Thymus (tissue), 11 donors: ENCODE measurements around the gene LOC128125822.

ENCODE experiments used
- DNase-seq, 9 donors: peaks; one replicate each; pipeline ENCODE4 v3.0.0-alpha.2; 2013; ENCODE audit warnings: low spot score in 9 of 9, low read depth in 6 of 9, missing footprints in 1 of 9
- H3K27ac ChIP-seq, 2 donors: one replicate each; pipeline ENCODE4 v1.5.1; 2013; ENCODE audit warnings: control low read depth in 1 of 2, low read depth in 1 of 2, low read length in 1 of 2, mild to moderate bottlenecking in 1 of 2, moderate library complexity in 1 of 2
- H3K27me3 ChIP-seq, 2 donors: one replicate each; pipeline ENCODE4 v1.5.1; 2013; ENCODE audit warnings: low read length in 1 of 2; ENCODE audit not compliant: control insufficient read depth in 2 of 2, insufficient read depth in 1 of 2
- H3K36me3 ChIP-seq, 2 donors: one replicate each; pipeline ENCODE4 v1.5.1; 2013; ENCODE audit warnings: low read length in 1 of 2, mild to moderate bottlenecking in 1 of 2, moderate library complexity in 1 of 2; ENCODE audit not compliant: control insufficient read depth in 2 of 2, insufficient read depth in 2 of 2
- H3K4me1 ChIP-seq, 2 donors: one replicate each; pipeline ENCODE4 v1.5.1; 2013; ENCODE audit warnings: low read length in 2 of 2; ENCODE audit not compliant: control insufficient read depth in 2 of 2, insufficient read depth in 2 of 2
- H3K4me3 ChIP-seq, 2 donors: one replicate each; pipeline ENCODE4 v1.5.1; 2013; ENCODE audit warnings: low read length in 2 of 2, control low read depth in 1 of 2, mild to moderate bottlenecking in 1 of 2
- H3K9me3 ChIP-seq, 2 donors: one replicate each; pipeline ENCODE4 v1.5.1; 2013; ENCODE audit warnings: low read length in 1 of 2, mild to moderate bottlenecking in 1 of 2; ENCODE audit not compliant: control insufficient read depth in 2 of 2, insufficient read depth in 1 of 2
- WGBS: extraction: QIAGEN DNeasy Blood & Tissue Kit; methylation state at CpG from one replicate; pipeline ENCODE4 v1.1.7; 2013; 5-methylcytosine and 5-hydroxymethylcytosine counted together
- donor health status: healthy.

LOC128125822 gene

DNA sequence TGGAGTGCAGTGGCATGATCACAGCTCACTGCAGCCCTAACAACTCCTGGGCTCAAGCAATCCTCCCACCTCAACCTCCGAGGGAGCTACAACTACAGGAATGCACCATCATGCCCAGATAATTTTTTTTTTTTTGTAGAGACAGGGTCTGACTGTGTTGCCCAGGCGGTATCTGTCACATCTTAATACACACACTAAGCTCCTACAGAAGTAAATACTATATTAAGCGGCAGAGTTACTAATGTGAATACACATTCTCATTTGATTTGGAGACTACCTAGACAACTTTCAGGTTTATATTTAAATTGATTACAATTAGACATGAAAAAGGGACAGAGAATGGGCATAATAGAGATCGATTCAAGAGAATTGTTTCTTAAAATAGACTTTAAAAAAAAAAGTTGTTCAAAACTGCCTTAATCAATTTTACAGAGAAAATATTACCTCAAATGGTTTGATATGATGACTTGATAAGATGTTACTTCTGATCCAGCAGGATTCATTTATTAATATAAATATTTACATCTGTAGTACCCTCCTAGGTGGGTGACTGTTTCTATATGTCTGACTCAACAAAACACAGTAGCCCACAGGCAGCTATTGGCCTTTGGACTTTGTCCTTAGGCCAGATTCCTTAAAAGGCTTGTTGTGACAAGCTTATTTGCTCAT lies 7.1 kb upstream of the LOC128125822 start:
- Histone ChIP-seq H3K27ac (no peak overlapping the region), H3K4me3 (no peak overlapping the region), H3K27me3 (no peaks in the 10 kb centered on the region), H3K4me1 (no peaks in the 10 kb centered on the region), H3K9me3 (no peaks in the 10 kb centered on the region), H3K36me3 (no peaks in the 10 kb centered on the region)
- DNase-seq: no peak
- 98% methylated on average over 4 of the region's 4 CpGs for WGBS

DNA sequence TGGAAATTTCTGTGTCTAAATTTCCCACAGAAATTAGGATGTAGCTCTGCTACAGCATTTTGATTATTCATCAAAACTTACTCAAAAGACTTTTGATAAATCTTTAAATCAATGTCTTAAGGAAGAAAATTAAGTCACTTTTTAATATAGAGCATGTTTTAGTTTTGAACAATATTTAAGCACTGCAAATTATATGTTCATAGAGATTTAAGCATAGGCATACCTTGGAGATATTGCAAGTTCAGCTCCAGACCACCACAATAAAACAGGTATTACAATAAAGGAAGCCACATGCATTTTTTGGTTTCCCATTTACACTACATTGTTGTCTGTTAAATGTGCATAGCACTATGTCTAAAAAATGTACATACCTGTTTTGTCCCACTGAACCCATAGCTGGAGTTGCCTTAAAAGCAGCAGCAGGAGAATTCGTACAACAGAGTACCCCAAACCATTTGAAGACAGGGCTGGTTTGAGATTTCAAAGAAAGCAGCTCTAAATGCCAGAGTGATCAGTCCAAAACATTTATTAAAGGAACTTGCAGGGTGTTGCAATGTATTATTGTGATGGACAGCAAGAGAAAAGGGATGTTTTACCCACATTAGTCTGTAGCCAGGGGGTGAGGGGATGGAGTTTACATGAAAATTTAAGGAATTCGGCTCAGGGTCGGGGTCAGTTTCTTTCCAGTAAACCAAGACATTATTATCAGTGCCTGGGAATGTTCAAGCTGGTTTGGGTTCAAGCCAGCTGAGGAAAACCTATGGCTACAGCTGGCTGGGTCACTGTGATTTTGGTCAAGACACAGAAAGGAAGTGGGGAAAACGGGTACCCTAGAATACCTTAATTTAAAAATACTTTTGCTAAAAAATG lies 6.3 kb upstream of the LOC128125822 start:
- no peak overlapping the region for H3K4me3 ChIP-seq
- WGBS: 90% methylated on average over 4 of the region's 4 CpGs
- no peaks in the 10 kb centered on the region for H3K36me3 ChIP-seq
- no peaks in the 10 kb centered on the region for H3K4me1 ChIP-seq
- no peak overlapping the region for H3K27ac ChIP-seq
- no peaks in the 10 kb centered on the region for H3K9me3 ChIP-seq
- DNase-seq: no peak
- no peaks in the 10 kb centered on the region for H3K27me3 ChIP-seq

DNA sequence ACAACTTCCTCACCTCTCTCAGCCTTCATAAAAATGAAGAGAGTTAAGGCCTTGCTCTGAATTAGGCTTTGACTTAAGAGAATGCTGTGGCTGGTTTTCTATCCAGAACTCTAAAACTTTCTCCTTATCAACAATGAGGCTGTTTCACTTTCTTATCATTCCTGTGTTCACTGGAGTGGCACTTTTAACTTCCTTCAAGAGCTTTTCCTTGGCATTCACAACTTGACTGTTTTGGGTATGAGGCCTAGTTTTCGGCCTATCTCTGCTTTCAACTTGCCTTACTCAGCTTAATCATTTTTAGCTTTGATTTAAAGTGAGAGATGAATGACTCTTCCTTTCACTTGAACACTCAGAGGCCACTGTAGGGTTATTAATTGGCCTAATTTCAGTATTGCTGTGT lies 4.3 kb upstream of the LOC128125822 start:
- no peak for DNase-seq
- H3K27me3 ChIP-seq: no peaks in the 10 kb centered on the region
- no peaks in the 10 kb centered on the region for H3K9me3 ChIP-seq
- H3K4me1 ChIP-seq: peaks cover 0 to 5% of the 10 kb centered on the region in 2 donors
- H3K4me3 ChIP-seq: no peak overlapping the region
- no peaks in the 10 kb centered on the region for H3K36me3 ChIP-seq
- WGBS: 96% methylated on average over 1 of the region's 1 CpG
- H3K27ac ChIP-seq: no peak overlapping the region

DNA sequence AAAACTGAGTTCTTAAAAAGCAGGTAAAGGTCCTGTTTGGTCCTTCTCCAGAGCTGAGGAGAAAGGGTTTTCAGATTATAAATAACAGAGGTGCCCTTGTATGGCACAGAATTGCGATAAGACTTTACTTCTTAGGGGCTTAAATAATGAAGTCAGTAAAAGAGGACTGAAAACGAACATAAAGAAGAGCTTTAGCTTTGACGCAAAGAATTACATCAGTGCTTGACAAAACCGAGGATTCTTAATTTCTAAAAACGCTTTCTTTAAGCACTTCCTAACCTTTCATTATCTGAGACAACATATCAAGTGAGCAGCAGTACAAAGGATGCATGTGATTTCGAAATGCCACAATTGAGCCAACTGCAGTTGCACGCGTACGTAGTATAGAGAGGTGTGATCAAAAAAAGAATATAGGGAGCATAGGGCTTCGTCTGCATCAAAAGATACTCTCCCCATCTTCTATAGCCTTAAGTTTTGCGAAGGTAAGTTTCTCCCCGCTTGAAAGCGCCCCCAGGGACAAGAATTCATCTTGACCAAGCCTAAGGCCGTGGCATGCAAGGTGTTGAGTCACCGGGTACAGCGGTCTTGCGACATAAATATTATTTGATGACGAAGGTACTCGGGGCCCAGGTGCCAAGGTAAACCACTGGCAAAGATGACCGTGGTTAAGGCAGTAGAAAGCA lies 778 bp upstream of the LOC128125822 start:
- H3K4me1 ChIP-seq: peaks cover 3 to 10% of the 10 kb centered on the region in 2 donors
- 28% methylated on average over 20 of the region's 20 CpGs for WGBS
- peak in 3 of 9 donors; percentile 30 to 38 (median 37) for DNase-seq
- no peaks in the 10 kb centered on the region for H3K27me3 ChIP-seq
- H3K27ac ChIP-seq: peak overlapping the region; percentile 97
- H3K36me3 ChIP-seq: peaks cover 0 to 4% of the 10 kb centered on the region in 2 donors
- peak overlapping the region; percentile 75 to 95 for H3K4me3 ChIP-seq
- no peaks in the 10 kb centered on the region for H3K9me3 ChIP-seq

DNA sequence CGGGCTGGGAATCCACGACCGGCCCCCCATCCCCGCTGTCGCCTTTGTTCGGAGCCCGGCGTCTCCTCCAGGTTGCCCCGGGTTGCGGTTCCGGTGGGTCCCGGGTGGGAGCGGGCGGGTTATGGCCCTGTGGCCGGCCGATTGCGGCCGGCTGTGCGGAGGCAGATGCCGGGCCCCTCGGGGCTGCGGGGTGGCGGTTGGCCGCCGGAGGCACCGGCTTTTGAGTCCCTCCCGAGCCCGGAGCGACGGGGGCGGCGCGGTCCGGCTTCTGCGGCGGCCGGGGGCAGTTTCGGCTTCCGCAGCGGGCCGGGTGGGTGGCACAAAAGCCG lies 431 bp downstream of the LOC128125822 start:
- peak in 2 of 9 donors; percentile 18 to 64 for DNase-seq
- peaks cover 0 to 15% of the 10 kb centered on the region in 2 donors for H3K36me3 ChIP-seq

DNA sequence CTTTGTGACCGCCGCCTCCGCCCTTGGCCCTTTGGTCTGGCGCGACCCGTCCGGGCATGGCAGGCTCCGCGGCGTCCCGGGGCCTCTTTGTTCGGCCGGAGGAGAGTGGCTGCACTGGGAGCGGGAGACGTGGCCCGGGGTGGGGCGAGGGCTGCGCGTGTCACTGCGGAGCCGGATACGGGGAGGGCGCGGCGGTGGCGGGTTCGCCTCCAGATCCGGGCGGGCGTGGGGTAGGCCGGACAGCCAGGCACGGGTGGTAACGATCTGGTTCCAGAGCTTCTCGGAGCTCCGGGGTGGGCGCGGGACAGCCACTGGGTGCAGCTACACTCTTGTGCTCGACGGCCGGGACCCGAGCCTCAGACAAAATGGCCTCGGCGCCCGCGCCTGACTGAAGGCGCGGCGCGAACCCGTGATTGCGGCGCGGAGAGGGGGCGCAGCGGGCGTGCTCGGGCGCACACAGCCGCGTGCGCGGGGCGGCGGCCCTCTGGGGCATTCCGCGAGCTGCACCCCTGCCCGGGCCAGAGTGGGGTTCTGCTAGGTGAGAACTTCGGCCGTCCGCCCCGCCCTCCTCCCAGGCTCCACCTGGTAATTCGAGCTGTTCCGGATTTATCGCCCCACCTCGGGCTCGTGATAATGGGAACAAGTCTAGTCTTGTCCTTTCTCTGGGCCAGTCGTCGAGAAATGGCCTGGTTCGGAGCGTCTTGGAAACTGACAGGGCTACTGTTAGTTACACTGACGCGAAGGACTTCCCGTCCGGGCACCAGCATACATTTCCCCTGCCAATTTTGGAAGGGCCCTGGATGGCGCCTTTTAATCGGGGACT lies 1.0 kb downstream of the LOC128125822 start:
- Histone ChIP-seq H3K4me1 (peaks cover 3 to 10% of the 10 kb centered on the region in 2 donors), H3K4me3 (peak overlapping the region; percentile 79 to 95), H3K27me3 (no peaks in the 10 kb centered on the region), H3K9me3 (no peaks in the 10 kb centered on the region), H3K36me3 (peaks cover 0 to 17% of the 10 kb centered on the region in 2 donors), H3K27ac (peak overlapping the region; percentile 97 to 100)
- WGBS: under 1% methylated on average over 86 of the region's 86 CpGs
- peak; percentile 20 to 78 (median 54) for DNase-seq

More for the DNA sequence above, 431 bp downstream of the LOC128125822 start:
- under 1% methylated on average over 42 of the region's 42 CpGs for WGBS
- Histone ChIP-seq H3K27me3 (no peaks in the 10 kb centered on the region), H3K9me3 (no peaks in the 10 kb centered on the region), H3K4me3 (peak overlapping the region; percentile 79 to 95), H3K4me1 (peaks cover 3 to 10% of the 10 kb centered on the region in 2 donors), H3K27ac (peak overlapping the region; percentile 97 to 100)

DNA sequence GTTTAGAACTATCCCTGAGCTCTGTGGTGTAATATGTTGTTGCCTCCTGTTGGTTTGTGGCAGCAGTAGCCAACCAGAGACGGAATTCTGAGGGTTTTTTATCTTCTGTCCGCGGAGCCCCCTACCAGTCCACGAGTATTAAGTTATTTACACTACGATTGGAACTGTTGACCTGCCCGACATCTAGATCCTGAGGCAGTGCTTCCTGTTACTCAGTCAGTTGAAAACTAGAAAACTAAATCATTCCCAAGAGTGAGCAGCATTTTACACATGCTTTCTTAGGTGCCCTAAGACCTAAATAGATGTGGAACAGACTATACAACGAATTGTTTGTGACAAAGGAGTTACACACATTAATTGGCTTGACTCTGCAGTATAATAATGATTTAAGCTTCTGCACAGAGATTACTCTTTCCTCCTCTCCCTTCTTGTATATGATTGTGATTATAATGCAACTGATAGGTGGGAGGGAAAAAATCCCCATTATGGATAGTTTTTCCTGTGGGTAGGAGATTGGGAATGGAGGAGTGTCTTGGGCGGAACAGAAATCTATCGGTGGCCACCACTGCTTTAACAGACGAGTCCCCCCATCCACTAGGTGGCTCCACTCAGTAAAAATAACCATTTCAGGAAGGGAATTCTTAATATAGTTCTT lies 1.7 kb downstream of the LOC128125822 start:
- H3K4me3 ChIP-seq: peak overlapping the region; percentile 79 to 95
- H3K4me1 ChIP-seq: peaks cover 3 to 10% of the 10 kb centered on the region in 2 donors
- H3K9me3 ChIP-seq: no peaks in the 10 kb centered on the region
- 20% methylated on average over 10 of the region's 10 CpGs for WGBS
- DNase-seq: peak in 8 of 9 donors; percentile 4 to 63 (median 22)
- H3K27ac ChIP-seq: peak overlapping the region; percentile 97 to 100
- no peaks in the 10 kb centered on the region for H3K27me3 ChIP-seq
- H3K36me3 ChIP-seq: peaks cover 0 to 20% of the 10 kb centered on the region in 2 donors

DNA sequence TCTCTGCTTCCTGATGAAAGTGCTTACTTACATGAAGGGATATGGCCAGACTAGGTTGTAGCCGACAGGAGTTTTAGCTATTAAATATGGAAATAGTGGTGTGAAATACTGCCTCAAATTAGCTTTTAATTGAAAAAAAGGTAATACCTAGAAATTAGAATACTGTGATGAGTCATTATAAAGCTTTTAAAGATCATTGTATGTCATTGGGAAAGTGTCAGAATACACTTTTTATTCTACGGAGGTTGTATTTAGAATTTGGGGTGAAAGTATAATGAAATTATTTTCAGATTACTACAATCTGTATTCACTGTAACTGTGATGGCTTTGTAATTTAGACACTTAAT lies 2.2 kb downstream of the LOC128125822 start:
- Histone ChIP-seq H3K27me3 (no peaks in the 10 kb centered on the region), H3K4me3 (peak overlapping the region; percentile 79 to 95), H3K36me3 (peaks cover under 1 to 21% of the 10 kb centered on the region in 2 donors), H3K27ac (no peak overlapping the region), H3K4me1 (peaks cover 3 to 10% of the 10 kb centered on the region in 2 donors), H3K9me3 (no peaks in the 10 kb centered on the region)
- 96% methylated on average over 2 of the region's 2 CpGs for WGBS
- no peak for DNase-seq
